ENCODE measurements around the gene PELI2. TPM values are rescaled to one million over a fixed set of nuclear protein-coding genes. Genes with fewer than 3 reads are reported as not detected.

PELI2 gene
- total RNA-seq, 2 donors from 2014 or later, result 31.6 to 41.8 TPM

- peaks cover 70% of the 10 kb centered on the region for H3K4me1 ChIP-seq
- no peaks in the 10 kb centered on the region for H3K27me3 ChIP-seq
- no peak overlapping the region for H3K4me3 ChIP-seq
- H3K27ac ChIP-seq, result peak overlapping the region in 1 of 4 donors; percentile 64
- TF ChIP-seq POLR2A (IDR thresholded peaks at IDR 0.05) (no peak), CTCF (IDR thresholded peaks at IDR 0.05) (no peak)
- 59 to 70% methylated on average over 1 of the region's 1 CpG for WGBS, 2 donors
- H3K9me3 ChIP-seq, result no peaks in the 10 kb centered on the region
- no peaks in the 10 kb centered on the region for H3K36me3 ChIP-seq (replicated peaks in 1 of 2; ENCODE audit: insufficient read depth in 1 of 2, low read depth in 2 of 2)
- DNase-seq (no peak), ATAC-seq (no peak)
- intact Hi-C loops (cut with DNase I), result no loop called here
Observed at GRCh38 chr14:56147449-56147848, 29.2 kb downstream of the PELI2 start.

- H3K4me1 ChIP-seq, result peaks cover 72% of the 10 kb centered on the region
- H3K9me3 ChIP-seq, result no peaks in the 10 kb centered on the region
- intact Hi-C loops (cut with DNase I), result no loop called here
- DNase-seq (no peak), ATAC-seq (no peak)
- TF ChIP-seq CTCF (IDR thresholded peaks at IDR 0.05) (no peak), POLR2A (IDR thresholded peaks at IDR 0.05) (no peak)
- H3K36me3 ChIP-seq (replicated peaks in 1 of 2; ENCODE audit: insufficient read depth in 1 of 2, low read depth in 2 of 2), result no peaks in the 10 kb centered on the region
- WGBS, 2 donors, result 41 to 44% methylated on average over 3 of the region's 3 CpGs
- H3K4me3 ChIP-seq, result no peak overlapping the region
- no peaks in the 10 kb centered on the region for H3K27me3 ChIP-seq
- peak overlapping the region in 3 of 4 donors; percentile 9 to 64 (median 32) for H3K27ac ChIP-seq
Observed at GRCh38 chr14:56147986-56148901, 30.0 kb downstream of the PELI2 start.

DNA sequence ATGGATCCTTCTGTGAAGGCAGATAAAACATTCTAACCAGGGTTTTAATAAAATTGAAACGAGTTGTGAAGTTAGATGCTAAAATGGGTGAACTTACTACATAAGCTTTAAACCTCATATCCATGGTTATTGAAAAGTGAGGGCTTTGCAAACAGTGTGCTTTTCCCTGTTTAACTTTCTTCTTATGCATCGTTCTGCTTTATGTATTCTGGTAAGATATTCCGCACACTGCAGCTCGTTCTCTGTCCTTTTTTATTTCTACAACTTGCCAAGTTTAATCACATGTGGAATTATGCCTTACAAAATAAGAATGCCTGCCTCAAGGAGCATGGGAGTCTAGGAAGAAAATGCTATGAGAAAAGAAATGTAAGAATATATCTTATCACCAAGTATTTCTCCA lies 30.9 kb downstream of the PELI2 start:
- Histone ChIP-seq H3K27ac (peak overlapping the region in 2 of 4 donors; percentile 32 to 64), H3K4me1 (peaks cover 65% of the 10 kb centered on the region), H3K4me3 (no peak overlapping the region), H3K27me3 (no peaks in the 10 kb centered on the region), H3K9me3 (no peaks in the 10 kb centered on the region), H3K36me3 (replicated peaks in 1 of 2; ENCODE audit: insufficient read depth in 1 of 2, low read depth in 2 of 2) (no peaks in the 10 kb centered on the region)
- TF ChIP-seq CTCF (IDR thresholded peaks at IDR 0.05), result no peak
- TF ChIP-seq POLR2A (IDR thresholded peaks at IDR 0.05), result no peak
- DNase-seq (no peak), ATAC-seq (no peak)
- WGBS, 2 donors, result 39 to 53% methylated on average over 4 of the region's 4 CpGs
- intact Hi-C loops (cut with DNase I), result no loop called here

GRCh38 chr14:56149995-56150394 lies 31.8 kb downstream of the PELI2 start:
- intact Hi-C loops (cut with DNase I), result no loop called here
- H3K27ac ChIP-seq, result no peak overlapping the region
- no peak for TF ChIP-seq POLR2A (IDR thresholded peaks at IDR 0.05)
- no peak for TF ChIP-seq CTCF (IDR thresholded peaks at IDR 0.05)
- no peaks in the 10 kb centered on the region for H3K36me3 ChIP-seq (replicated peaks in 1 of 2; ENCODE audit: insufficient read depth in 1 of 2, low read depth in 2 of 2)
- no peaks in the 10 kb centered on the region for H3K27me3 ChIP-seq
- DNase-seq (no peak), ATAC-seq (no peak)
- WGBS, 2 donors, result 48 to 58% methylated on average over 6 of the region's 6 CpGs
- H3K4me3 ChIP-seq, result no peak overlapping the region
- H3K4me1 ChIP-seq, result peaks cover 66% of the 10 kb centered on the region
- no peaks in the 10 kb centered on the region for H3K9me3 ChIP-seq
